Mesangial cell (primary cell): ENCODE results near the gene HGF. TPM values are rescaled to one million over a fixed set of nuclear protein-coding genes. Genes with fewer than 3 reads are reported as not detected.

ENCODE experiments used
- total RNA-seq: library from RNA; depleted of rRNA; stranded (reverse); fragments of >200 nt; gene quantifications from 2 replicates; pipeline ENCODE4 v1.2.3, GENCODE V29; 2015

Gene HGF
- total RNA-seq: 0.16 TPM in 1 of 2 replicates, not detected in the other

DNA sequence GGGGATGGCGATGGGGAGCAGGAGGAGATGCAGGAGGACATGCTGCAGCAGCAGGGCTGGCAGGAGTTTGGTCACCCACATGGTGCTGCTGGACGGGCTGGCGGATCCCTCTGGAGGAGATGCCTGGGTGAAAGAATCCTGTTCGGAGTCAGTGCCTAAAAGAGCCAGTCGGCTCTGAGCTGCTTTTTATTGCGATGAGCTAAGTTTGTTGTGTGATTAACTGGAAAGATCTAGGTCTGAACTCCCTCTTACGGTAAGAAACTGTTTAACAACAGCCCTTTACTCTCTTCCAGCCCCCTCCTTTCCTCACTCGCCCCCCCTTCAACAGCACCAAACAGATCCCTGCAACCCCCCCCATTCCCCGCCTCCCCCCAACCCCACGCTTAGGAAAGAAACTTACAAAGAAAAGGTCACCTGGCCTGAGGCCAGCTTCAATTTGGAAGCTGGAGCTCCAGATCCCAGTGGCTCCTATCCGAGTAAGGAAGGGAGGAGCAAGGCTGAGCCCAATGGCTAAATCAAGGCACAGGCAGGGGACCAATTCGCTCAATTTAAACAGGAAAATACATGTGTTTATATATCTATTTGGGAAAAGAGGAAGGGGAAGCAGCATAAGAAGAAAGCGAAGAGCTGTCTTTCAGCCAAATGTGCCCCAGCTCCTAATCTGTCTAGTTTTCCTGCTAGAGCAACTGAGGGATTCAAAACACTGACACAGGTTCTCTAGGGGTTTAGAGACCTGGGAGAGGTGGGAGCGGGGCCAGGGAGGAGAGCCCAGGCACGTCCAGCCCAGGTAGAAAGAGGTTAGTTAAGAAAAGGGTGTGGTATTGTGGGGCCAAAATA is at the start of gene HGF:
Gene HGF, minus strand, starts transcription at position 157 of the 837 bp plus-strand sequence. Its CDS starts 76 bp downstream, at position 81.

